ENCODE data around the gene GATAD1. TPM values are rescaled to one million over a fixed set of nuclear protein-coding genes. Genes with fewer than 3 reads are reported as not detected.
"Not testable (repeated sequence)": the region's sequence is repeated elsewhere in the genome, so short reads cannot be mapped to it uniquely, and the experiment has no call there.

Gene GATAD1
- total RNA-seq, 1 donor from 2014 or later, result 23.1 TPM

DNA sequence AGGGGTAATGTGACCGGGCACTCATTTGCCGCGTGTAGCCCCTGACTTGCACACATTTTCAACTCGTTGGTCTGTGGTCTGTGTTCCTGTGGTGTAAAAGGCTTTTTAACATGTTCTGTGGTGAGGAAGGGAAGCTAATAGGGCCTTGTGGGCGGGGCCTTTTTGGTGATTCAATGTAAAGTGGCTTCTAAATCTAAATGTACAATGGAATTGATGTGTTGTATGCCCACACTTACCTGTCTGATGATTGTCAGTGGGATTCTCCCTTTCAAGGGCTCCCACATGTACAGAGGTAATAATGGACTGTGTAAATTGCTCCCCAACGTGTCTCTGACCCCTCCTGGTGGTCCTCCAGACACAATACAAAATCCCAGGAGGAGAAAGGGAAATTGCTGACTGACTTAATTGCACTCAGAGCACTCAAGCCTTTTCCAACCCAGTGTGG, 43.1 kb upstream of the GATAD1 start:
- no peak overlapping the region for H3K27ac ChIP-seq (ENCODE audit: low read depth, low read length)
- Mint-ChIP-seq H3K4me3 (ENCODE audit: unreplicated experiment) (no peak overlapping the region), H3K9me3 (ENCODE audit: unreplicated experiment) (no peaks in the 10 kb centered on the region), H3K4me1 (ENCODE audit: low read depth, unreplicated experiment) (peaks cover 12% of the 10 kb centered on the region), H3K27ac (ENCODE audit: unreplicated experiment) (no peak overlapping the region), H3K27me3 (ENCODE audit: low read depth, unreplicated experiment) (no peaks in the 10 kb centered on the region), H3K36me3 (ENCODE audit: low read depth, unreplicated experiment) (peaks cover 8% of the 10 kb centered on the region)
- peaks cover 6% of the 10 kb centered on the region for H3K36me3 ChIP-seq (ENCODE audit: insufficient read depth, low read length)
- no peaks in the 10 kb centered on the region for H3K9me3 ChIP-seq (ENCODE audit: insufficient read depth, low read depth, low read length)
- DNase-seq (ENCODE audit: low read depth) (no peak), FAIRE-seq (no peak)
- no peak overlapping the region for H3K9ac ChIP-seq (ENCODE audit: low read length)
- no peaks in the 10 kb centered on the region for H3K79me2 ChIP-seq (ENCODE audit: insufficient read depth, low read length)
- TF ChIP-seq EZH2 (IDR thresholded peaks at IDR 0.05; ENCODE audit: insufficient read depth, low read length), result no peak
- TF ChIP-seq, protein P1, sequence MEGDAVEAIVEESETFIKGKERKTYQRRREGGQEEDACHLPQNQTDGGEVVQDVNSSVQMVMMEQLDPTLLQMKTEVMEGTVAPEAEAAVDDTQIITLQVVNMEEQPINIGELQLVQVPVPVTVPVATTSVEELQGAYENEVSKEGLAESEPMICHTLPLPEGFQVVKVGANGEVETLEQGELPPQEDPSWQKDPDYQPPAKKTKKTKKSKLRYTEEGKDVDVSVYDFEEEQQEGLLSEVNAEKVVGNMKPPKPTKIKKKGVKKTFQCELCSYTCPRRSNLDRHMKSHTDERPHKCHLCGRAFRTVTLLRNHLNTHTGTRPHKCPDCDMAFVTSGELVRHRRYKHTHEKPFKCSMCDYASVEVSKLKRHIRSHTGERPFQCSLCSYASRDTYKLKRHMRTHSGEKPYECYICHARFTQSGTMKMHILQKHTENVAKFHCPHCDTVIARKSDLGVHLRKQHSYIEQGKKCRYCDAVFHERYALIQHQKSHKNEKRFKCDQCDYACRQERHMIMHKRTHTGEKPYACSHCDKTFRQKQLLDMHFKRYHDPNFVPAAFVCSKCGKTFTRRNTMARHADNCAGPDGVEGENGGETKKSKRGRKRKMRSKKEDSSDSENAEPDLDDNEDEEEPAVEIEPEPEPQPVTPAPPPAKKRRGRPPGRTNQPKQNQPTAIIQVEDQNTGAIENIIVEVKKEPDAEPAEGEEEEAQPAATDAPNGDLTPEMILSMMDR (IDR thresholded peaks at IDR 0.05; ENCODE audit: insufficient read depth, low read depth, low read length), result no peak
- H4K20me1 ChIP-seq (ENCODE audit: insufficient read depth, low read length), result no peaks in the 10 kb centered on the region
- H3K27me3 ChIP-seq (ENCODE audit: insufficient read depth, low read length), result no peaks in the 10 kb centered on the region
- no peak overlapping the region for H3K4me2 ChIP-seq (ENCODE audit: low read length)
- no peaks in the 10 kb centered on the region for H3K4me1 ChIP-seq (ENCODE audit: insufficient read depth, low read length)
- no peak overlapping the region for H2AFZ ChIP-seq (ENCODE audit: low read depth, low read length)
- no peak overlapping the region for H3K4me3 ChIP-seq (ENCODE audit: insufficient read depth, low read depth, low read length)

DNA sequence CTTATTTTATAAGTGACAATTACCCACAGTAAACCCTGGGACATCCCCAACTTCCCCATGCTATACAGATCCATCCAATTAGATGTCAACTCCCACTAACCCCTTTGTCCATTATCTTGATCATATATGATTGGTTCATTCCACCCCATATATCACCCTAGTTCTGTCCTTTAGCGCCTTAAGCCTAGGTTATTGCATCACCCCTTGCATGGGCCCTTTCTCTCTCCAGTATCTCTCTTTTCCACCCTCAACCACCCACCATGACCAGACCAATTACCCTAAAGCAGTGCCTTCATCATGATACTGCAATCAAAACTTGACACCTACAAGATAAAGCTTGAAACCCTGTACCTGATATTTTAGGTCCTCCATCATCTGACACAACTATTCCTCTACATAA, 37.9 kb upstream of the GATAD1 start:
- no peak overlapping the region for H3K4me3 Mint-ChIP-seq (ENCODE audit: unreplicated experiment)
- no peak overlapping the region for H3K27ac ChIP-seq (ENCODE audit: low read depth, low read length)
- DNase-seq (ENCODE audit: low read depth), result no peak
- H3K36me3 Mint-ChIP-seq (ENCODE audit: low read depth, unreplicated experiment), result peaks cover under 1% of the 10 kb centered on the region
- no peaks in the 10 kb centered on the region for H3K36me3 ChIP-seq (ENCODE audit: insufficient read depth, low read length)
- H3K4me2 ChIP-seq (ENCODE audit: low read length), result no peak overlapping the region
- H4K20me1 ChIP-seq (ENCODE audit: insufficient read depth, low read length), result no peaks in the 10 kb centered on the region
- H3K27ac Mint-ChIP-seq (ENCODE audit: unreplicated experiment), result no peak overlapping the region
- peaks cover under 1% of the 10 kb centered on the region for H3K4me1 Mint-ChIP-seq (ENCODE audit: low read depth, unreplicated experiment)
- no peaks in the 10 kb centered on the region for H3K79me2 ChIP-seq (ENCODE audit: insufficient read depth, low read length)
- peaks cover 8% of the 10 kb centered on the region for H3K27me3 Mint-ChIP-seq (ENCODE audit: low read depth, unreplicated experiment)
- no peak overlapping the region for H3K4me3 ChIP-seq (ENCODE audit: insufficient read depth, low read depth, low read length)
- H3K27me3 ChIP-seq (ENCODE audit: insufficient read depth, low read length), result no peaks in the 10 kb centered on the region
- FAIRE-seq, result no peak
- H3K9ac ChIP-seq (ENCODE audit: low read length), result no peak overlapping the region
- TF ChIP-seq, protein P1 (IDR thresholded peaks at IDR 0.05; ENCODE audit: insufficient read depth, low read depth, low read length), result no peak
- TF ChIP-seq EZH2 (IDR thresholded peaks at IDR 0.05; ENCODE audit: insufficient read depth, low read length), result no peak
- H3K9me3 Mint-ChIP-seq (ENCODE audit: unreplicated experiment), result no peaks in the 10 kb centered on the region
- H3K9me3 ChIP-seq (ENCODE audit: insufficient read depth, low read depth, low read length), result no peaks in the 10 kb centered on the region
- H3K4me1 ChIP-seq (ENCODE audit: insufficient read depth, low read length), result no peaks in the 10 kb centered on the region
- H2AFZ ChIP-seq (ENCODE audit: low read depth, low read length), result no peak overlapping the region

DNA sequence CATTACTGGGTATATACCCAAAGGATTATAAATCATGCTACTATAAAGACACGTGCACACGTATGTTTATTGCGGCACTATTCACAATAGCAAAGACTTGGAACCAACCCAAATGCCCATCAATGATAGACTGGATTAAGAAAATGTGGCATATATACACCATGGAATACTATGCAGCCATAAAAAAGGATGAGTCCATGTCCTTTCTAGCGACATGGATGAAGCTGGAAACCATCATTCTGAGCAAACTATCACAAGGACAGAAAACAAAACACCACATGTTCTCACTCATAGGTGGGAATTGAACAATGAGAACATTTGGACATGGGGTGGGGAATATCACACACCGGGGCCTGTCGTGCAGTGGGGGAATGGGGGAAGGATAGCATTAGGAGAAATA, 37.1 kb upstream of the GATAD1 start:
- H4K20me1 ChIP-seq (ENCODE audit: insufficient read depth, low read length); H3K27ac ChIP-seq (ENCODE audit: low read depth, low read length); H3K4me2 ChIP-seq (ENCODE audit: low read length); H3K27me3 Mint-ChIP-seq (ENCODE audit: low read depth, unreplicated experiment); H3K27ac Mint-ChIP-seq (ENCODE audit: unreplicated experiment); H3K27me3 ChIP-seq (ENCODE audit: insufficient read depth, low read length); H3K9ac ChIP-seq (ENCODE audit: low read length); H3K36me3 Mint-ChIP-seq (ENCODE audit: low read depth, unreplicated experiment); H3K4me3 Mint-ChIP-seq (ENCODE audit: unreplicated experiment); H3K36me3 ChIP-seq (ENCODE audit: insufficient read depth, low read length); DNase-seq (ENCODE audit: low read depth); H3K4me1 Mint-ChIP-seq (ENCODE audit: low read depth, unreplicated experiment); H3K4me3 ChIP-seq (ENCODE audit: insufficient read depth, low read depth, low read length); FAIRE-seq; H3K4me1 ChIP-seq (ENCODE audit: insufficient read depth, low read length); H2AFZ ChIP-seq (ENCODE audit: low read depth, low read length); H3K9me3 ChIP-seq (ENCODE audit: insufficient read depth, low read depth, low read length); H3K9me3 Mint-ChIP-seq (ENCODE audit: unreplicated experiment); H3K79me2 ChIP-seq (ENCODE audit: insufficient read depth, low read length): not testable (repeated sequence)
